Measurements from ENCODE around the gene MCUR1. TPM values are rescaled to one million over a fixed set of nuclear protein-coding genes. Genes with fewer than 3 reads are reported as not detected.

Gene MCUR1
- total RNA-seq, 1 donor from 2014 or later = 25.3 TPM

DNA sequence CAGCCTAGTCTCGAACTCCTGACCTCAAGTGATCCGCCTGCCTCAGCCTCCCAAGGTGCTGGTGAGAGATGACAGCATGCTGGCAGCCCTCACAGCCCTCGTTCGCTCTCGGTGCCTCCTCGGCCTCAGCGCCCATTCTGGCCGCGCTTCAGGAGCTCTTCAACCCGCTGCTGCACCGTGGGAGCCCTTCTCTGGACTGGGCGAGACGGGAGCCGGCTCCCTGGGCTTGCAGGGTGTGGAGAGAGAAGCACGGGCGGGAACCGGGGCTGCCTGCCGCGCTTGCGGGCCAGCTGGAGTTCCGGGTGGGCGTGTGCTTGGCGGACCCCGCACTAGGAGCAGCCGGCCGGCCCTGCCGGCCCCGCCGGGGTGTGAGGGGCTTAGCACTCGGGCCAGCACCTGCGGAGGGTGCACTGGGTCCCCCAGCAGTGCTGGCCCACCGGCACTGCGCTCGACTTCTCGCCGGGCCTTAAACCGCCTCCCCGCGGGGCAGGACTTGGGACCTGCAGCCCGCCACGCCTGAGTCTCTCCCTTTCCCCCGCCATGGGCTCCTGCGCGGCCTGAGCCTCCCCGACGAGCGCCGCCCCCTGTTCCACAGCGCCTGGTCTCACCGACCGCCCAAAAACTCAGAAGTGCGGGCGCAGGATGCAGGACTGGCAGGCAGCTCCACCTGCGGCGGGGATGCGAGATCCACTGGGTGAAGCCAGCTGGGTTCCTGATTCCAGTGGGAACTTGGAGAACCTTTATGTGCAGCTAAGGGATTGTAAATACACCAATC is 71.2 kb downstream of the MCUR1 start:
- intact Hi-C loops (cut with micrococcal nuclease) = no loop called here

DNA sequence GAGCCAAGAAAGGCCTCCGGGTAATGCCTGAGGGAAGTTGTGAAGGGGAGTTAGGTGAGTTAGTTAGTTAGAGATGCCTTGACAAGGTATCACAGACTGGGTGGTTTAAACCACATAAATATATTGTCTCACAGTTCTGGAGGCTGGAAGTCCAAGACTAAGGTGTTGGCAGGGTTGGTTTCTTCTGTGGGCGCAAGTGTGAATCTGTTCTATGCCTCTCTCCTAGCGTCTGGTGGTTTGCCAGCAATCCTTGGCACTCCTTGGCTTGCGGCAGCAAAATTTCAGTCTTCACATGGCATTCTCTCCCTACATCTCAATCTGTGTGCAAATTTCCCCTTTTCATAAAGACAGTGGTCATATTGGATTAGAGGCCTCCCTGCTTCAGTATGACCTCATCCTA is 73.0 kb downstream of the MCUR1 start:
- intact Hi-C loops (cut with micrococcal nuclease) = no loop called here

Other genes with a start within 250 kb of the MCUR1 start
- 9.0 and 9.4 TPM in 2 replicates for gene SIRT5, start 240.0 kb downstream of the MCUR1 start, total RNA-seq
- gene NOL7, start 199.2 kb downstream of the MCUR1 start, total RNA-seq = 62.9 and 69.7 TPM in 2 replicates
- 50.7 and 52.4 TPM in 2 replicates for gene RANBP9, start 102.7 kb downstream of the MCUR1 start, total RNA-seq
- not detected in 2 replicates for gene RNF182, start 110.4 kb upstream of the MCUR1 start, total RNA-seq

Measured in T-helper 2 cell treated with Interferon-gamma antibody and Interleukin-4, amounts not matched to agents 100 ng/mL and 5 ng/mL, for 36 hours (primary cell).